Kasumi-1 (cell line): ENCODE measurements around the gene PTCD2.

Source experiments
- DNase-seq, 2 experiments: peaks; one replicate each; lab custom pipeline; 2025; lab: John Stamatoyannopoulos, UW

Gene PTCD2

DNA sequence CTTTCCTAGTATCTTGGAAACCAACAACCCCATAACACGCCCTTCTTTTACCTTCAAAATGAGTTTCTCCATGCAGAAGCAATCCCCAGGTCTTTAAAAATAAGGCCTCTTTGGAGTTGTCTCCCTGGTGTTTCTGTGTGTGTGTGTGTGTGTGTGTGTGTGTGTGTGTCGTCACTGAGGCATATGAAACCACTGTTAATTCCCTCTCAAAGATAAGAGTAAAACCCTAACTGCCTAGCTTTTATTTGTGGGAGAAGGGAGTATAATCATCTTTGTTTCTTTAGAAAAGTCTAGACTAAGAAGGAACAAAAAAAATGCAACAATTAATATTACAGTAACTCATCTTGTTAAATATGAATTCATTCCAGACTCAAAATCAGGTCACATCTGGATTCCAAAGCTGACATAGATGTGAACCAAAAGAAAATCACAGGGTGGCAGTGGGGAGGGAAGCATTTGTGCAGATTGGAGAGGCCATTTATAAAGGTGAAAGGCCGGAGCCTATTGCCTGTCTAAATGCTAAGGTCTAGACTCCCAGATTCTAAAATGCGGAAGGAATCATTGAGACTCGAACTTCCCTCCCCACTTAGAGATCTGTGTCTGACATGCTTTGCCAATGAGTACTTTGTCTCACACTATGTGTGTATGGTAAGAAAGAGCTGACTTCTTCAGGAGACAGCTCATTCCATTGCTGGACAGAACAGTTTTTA lies 95.6 kb downstream of the PTCD2 start:
- DNase-seq, result no peak

DNA sequence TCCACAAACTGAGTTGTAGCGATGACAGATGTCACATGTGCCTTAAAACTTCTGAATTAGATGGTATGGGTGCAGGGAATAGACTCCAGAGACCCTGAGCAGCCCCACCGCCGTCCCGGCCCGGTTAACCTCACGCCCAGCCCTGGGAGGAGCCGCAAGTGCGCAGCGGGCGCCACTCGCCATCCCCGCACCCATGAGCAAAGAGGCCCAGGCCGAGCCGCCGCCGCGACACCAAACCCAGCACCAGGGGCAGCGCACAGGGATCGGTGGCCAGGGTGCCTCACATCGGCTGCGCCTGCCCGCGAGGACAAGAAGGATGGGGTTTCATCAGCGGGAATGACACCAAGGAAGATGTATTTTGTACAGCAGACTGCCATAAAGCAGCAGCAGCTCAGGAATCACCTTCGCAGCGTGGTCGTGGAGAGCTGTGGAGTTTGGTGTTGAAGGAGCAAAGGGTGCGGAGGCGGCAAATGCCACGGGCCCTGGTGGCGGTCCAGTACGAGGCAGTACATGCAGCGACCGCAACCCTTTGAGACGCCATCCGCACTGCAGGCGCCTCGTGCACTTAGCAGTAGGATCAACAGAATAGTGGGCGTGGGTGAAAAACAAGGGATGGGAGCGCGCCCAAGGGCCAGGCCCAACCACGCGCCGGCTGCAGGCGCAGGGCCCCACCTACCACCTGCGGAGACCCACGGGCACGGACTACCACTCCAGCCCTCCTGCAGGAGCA lies 97.3 kb downstream of the PTCD2 start:
- DNase-seq, result no peak
